GM04504 (cell line): ENCODE results near the gene MGAT4B.
"Not testable (repeated sequence)": the region's sequence is repeated elsewhere in the genome, so short reads cannot be mapped to it uniquely, and the experiment has no call there.

Experiments
- DNase-seq: peaks from one replicate; pipeline ENCODE4 v3.0.0-alpha.2; 2012; ENCODE audit warnings: low read depth

The MGAT4B gene

GRCh38 chr5:179794575-179794974, 12.1 kb downstream of the MGAT4B start:
- no peak for DNase-seq

- DNase-seq = no peak
Measured at GRCh38 chr5:179794171-179794570, 12.5 kb downstream of the MGAT4B start.

GRCh38 chr5:179793468-179794139, 13.1 kb downstream of the MGAT4B start, which contains the start of gene LTC4S:
TSS of gene LTC4S (plus strand) at chr5:179793986. CDS start at chr5:179794081, 95 bp downstream.
- peak; percentile 38 for DNase-seq

- DNase-seq = no peak
Measured at GRCh38 chr5:179792612-179793467, 13.8 kb downstream of the MGAT4B start.

- no peak for DNase-seq
Measured at GRCh38 chr5:179791881-179792611, 14.6 kb downstream of the MGAT4B start.

- not testable (repeated sequence) for DNase-seq
Measured at GRCh38 chr5:179789278-179789677, 17.4 kb downstream of the MGAT4B start.

GRCh38 chr5:179788193-179788854, 18.3 kb downstream of the MGAT4B start:
- no peak for DNase-seq

GRCh38 chr5:179786861-179787260, 19.8 kb downstream of the MGAT4B start:
- no peak for DNase-seq

GRCh38 chr5:179783128-179783527, 23.5 kb downstream of the MGAT4B start:
- DNase-seq = no peak

- no peak for DNase-seq
Measured at GRCh38 chr5:179781846-179782245, 24.8 kb downstream of the MGAT4B start.

- DNase-seq = no peak
Measured at GRCh38 chr5:179780362-179780761, 26.3 kb downstream of the MGAT4B start.

- no peak for DNase-seq
Measured at GRCh38 chr5:179779826-179780225, 26.8 kb downstream of the MGAT4B start.

- DNase-seq = no peak
Measured at GRCh38 chr5:179778591-179778990, 28.1 kb downstream of the MGAT4B start.

GRCh38 chr5:179777909-179778308, 28.8 kb downstream of the MGAT4B start:
- no peak for DNase-seq

GRCh38 chr5:179777456-179777855, 29.2 kb downstream of the MGAT4B start:
- no peak for DNase-seq

GRCh38 chr5:179776411-179776938, 30.2 kb downstream of the MGAT4B start:
- no peak for DNase-seq

- DNase-seq = no peak
Measured at GRCh38 chr5:179774442-179774841, 32.2 kb downstream of the MGAT4B start.

GRCh38 chr5:179773686-179774040, 33.0 kb downstream of the MGAT4B start:
- no peak for DNase-seq

GRCh38 chr5:179772351-179772750, 34.3 kb downstream of the MGAT4B start:
- no peak for DNase-seq

- DNase-seq = no peak
Measured at GRCh38 chr5:179771311-179771895, 35.3 kb downstream of the MGAT4B start.

GRCh38 chr5:179769796-179770195, 36.9 kb downstream of the MGAT4B start:
- DNase-seq = no peak
